HEK293T (cell line): ENCODE results near the gene ANKRD12.

Experiments used
- FOXA1 ChIP-seq: fragments of 450-650 bp; IDR thresholded peaks from 2 replicates; pipeline ENCODE4 v1.6.1; 2016; ENCODE audit warnings: mild to moderate bottlenecking
- L3MBTL2 ChIP-seq: fragments of 450-650 bp; conservative IDR thresholded peaks from 2 replicates; pipeline ENCODE4 v1.6.1; 2016; ENCODE audit warnings: mild to moderate bottlenecking
- NFRKB ChIP-seq: fragments of 450-650 bp; IDR thresholded peaks from 2 replicates; pipeline ENCODE4 v1.6.1; 2016; ENCODE audit warnings: mild to moderate bottlenecking, moderate library complexity
- TF ChIP-seq, protein P1 (sequence below): fragments of 450-650 bp; IDR thresholded peaks from 2 replicates; pipeline ENCODE4 v1.6.1; 2016

DNA sequence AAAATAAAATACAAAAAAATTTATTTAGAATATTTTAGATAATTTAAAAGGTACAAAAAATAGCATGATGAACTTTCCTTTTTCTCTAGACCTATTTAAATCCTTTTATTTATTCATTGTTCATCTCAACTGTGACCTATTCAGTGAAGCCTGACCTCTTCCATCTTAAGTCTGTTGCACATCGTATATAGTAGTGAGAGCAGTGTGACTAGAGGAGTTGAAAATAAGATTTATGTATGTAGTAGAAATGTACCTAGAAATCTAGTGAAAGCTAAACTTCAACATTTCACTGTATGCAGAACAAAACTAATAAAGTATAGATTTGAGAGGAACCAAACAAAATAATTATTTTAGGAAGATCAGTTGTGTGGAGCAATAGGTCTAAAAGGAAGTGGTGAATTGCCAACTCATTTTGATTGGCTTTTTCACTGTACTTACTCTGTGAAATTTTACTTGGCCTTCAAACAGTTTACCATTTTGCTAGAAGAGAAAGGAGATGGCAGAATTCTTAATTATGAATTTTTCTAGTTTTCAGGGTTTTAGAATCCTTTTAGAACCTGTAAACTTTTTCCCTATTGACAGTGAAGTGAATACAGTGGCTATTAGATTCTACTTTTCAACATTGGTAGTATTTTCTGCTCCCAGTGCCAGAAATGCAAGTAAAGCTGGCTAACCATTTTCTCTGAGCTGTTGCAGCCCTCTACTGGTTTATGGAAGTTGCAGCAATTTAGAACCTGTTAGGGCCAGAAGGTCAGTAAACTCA is 11.0 kb downstream of the ANKRD12 start:
- no peak for TF ChIP-seq FOXA1
- no peak for TF ChIP-seq NFRKB
- TF ChIP-seq, protein P1, sequence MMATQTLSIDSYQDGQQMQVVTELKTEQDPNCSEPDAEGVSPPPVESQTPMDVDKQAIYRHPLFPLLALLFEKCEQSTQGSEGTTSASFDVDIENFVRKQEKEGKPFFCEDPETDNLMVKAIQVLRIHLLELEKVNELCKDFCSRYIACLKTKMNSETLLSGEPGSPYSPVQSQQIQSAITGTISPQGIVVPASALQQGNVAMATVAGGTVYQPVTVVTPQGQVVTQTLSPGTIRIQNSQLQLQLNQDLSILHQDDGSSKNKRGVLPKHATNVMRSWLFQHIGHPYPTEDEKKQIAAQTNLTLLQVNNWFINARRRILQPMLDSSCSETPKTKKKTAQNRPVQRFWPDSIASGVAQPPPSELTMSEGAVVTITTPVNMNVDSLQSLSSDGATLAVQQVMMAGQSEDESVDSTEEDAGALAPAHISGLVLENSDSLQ = no peak
- TF ChIP-seq L3MBTL2 = no peak
